ENCODE results near the gene UPF1.

- TF ChIP-seq CTCF (IDR thresholded peaks at IDR 0.05), result no peak
- no peak for TF ChIP-seq POLR2A (IDR thresholded peaks at IDR 0.05)
Observed at GRCh38 chr19:18839465-18840287, 7.9 kb downstream of the UPF1 start.

Data from heart left ventricle (tissue), 13 donors.